BJ (cell line): ENCODE results near the gene AGK. TPM values are rescaled to one million over a fixed set of nuclear protein-coding genes. Genes with fewer than 3 reads are reported as not detected.
A peak's percentile ranks its signal among the peaks of the same experiment; 100 is the strongest.

ENCODE experiments used
- CTCF ChIA-PET: fragments of 350-600 bp; formaldehyde crosslinking; extraction: SDS; loops from one replicate; lab custom pipeline; 2021; ENCODE audit warnings: antibody characterized with exemption, inconsistent platforms; lab: Yijun Ruan, JAX
- POLR2A ChIA-PET: fragments of 300-600 bp; sonication (Branson Sonifier 250); formaldehyde crosslinking; extraction: SDS; loops from one replicate; lab custom pipeline; 2021; ENCODE audit warnings: antibody characterized with exemption; lab: Charles Lee
- DNase-seq: peaks from one replicate; pipeline ENCODE4 v3.0.0-alpha.2; 2011; ENCODE audit warnings: low read depth
- H3K27me3 ChIP-seq: 2 replicates; pipeline ENCODE4 v1.6.0; 2011; ENCODE audit warnings: low read length; ENCODE audit not compliant: control insufficient read depth, insufficient read depth
- H3K36me3 ChIP-seq: 2 replicates; pipeline ENCODE4 v1.5.1; 2011; ENCODE audit warnings: low read length; ENCODE audit not compliant: control insufficient read depth, insufficient read depth
- H3K4me3 ChIP-seq: 2 replicates; pipeline ENCODE4 v1.5.1; 2011; ENCODE audit warnings: low read depth, mild to moderate bottlenecking, control low read depth, low read length
- polyA minus RNA-seq: library from RNA; depleted of rRNA, polyadenylated mRNA; stranded (reverse); fragments of >200 nt; gene quantifications from 2 replicates; pipeline ENCODE4 v1.2.3, GENCODE V29; 2011; rRNA and poly(A)+ RNA removed
- polyA plus RNA-seq: library from polyadenylated mRNA; depleted of rRNA; stranded (reverse); fragments of >200 nt; gene quantifications from 2 replicates; pipeline ENCODE4 v1.2.3, GENCODE V29; 2011; rRNA removed
- TF ChIP-seq, protein P1 (sequence below): IDR thresholded peaks from 2 replicates; pipeline ENCODE4 v1.5.1; 2011; ENCODE audit warnings: low read depth, mild to moderate bottlenecking, control low read depth, inconsistent platforms, low read length, moderate library complexity; ENCODE audit not compliant: insufficient read depth

Gene AGK
- 30.3 and 34.7 TPM in 2 replicates for polyA plus RNA-seq
- polyA minus RNA-seq, result 13.8 and 23.0 TPM in 2 replicates

GRCh38 chr7:141551094-141551781, at the start of gene AGK:
TSS of gene AGK (plus strand) at chr7:141551410. CDS start at chr7:141555467, 4,057 bp downstream.
- peaks cover 3% of the 10 kb centered on the region; the same call in 1 of the 2 replicates for H3K36me3 ChIP-seq
- TF ChIP-seq, protein P1, sequence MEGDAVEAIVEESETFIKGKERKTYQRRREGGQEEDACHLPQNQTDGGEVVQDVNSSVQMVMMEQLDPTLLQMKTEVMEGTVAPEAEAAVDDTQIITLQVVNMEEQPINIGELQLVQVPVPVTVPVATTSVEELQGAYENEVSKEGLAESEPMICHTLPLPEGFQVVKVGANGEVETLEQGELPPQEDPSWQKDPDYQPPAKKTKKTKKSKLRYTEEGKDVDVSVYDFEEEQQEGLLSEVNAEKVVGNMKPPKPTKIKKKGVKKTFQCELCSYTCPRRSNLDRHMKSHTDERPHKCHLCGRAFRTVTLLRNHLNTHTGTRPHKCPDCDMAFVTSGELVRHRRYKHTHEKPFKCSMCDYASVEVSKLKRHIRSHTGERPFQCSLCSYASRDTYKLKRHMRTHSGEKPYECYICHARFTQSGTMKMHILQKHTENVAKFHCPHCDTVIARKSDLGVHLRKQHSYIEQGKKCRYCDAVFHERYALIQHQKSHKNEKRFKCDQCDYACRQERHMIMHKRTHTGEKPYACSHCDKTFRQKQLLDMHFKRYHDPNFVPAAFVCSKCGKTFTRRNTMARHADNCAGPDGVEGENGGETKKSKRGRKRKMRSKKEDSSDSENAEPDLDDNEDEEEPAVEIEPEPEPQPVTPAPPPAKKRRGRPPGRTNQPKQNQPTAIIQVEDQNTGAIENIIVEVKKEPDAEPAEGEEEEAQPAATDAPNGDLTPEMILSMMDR, result no peak
- POLR2A ChIA-PET, result no interaction called here
- DNase-seq, result no peak
- no peaks in the 10 kb centered on the region for H3K27me3 ChIP-seq
- peak within 1 kb of the TSS; percentile 56 for H3K4me3 ChIP-seq
- CTCF ChIA-PET, result interaction anchor here (0.7 to 1.1 kb wide), 2 partner anchors 16 to 18 kb away, joined by 3 read pairs; no protein-coding TSS in a partner anchor

GRCh38 chr7:141501451-141501850, 49.8 kb upstream of the AGK start:
- CTCF ChIA-PET, result no interaction called here
- TF ChIP-seq, protein P1, result no peak
- Histone ChIP-seq H3K36me3 (no peaks in the 10 kb centered on the region), H3K4me3 (no peak overlapping the region), H3K27me3 (no peaks in the 10 kb centered on the region)
- DNase-seq, result no peak
- POLR2A ChIA-PET, result no interaction called here

DNA sequence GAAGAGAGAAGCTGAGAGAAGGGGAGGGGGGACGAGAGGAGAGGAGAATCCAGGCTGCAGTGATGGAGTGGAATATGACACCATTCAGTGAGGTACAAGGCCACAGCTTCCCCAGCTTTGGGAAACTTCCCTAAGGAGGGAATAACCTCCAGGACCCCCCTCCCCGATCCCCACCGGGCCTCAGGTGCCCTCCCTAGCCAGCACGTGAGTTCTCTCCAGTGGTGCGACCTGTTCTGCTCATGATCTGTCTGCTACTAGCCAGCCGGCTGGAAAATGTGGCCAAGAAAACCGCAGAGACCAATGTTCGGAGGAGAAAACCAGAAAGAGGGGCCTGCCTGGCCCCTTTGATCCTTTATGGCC, 39.9 kb upstream of the AGK start:
- POLR2A ChIA-PET, result no interaction called here
- CTCF ChIA-PET, result interaction anchor here (1.2 kb wide), 1 partner anchor 22 kb away, joined by 3 read pairs; no protein-coding TSS in a partner anchor
- TF ChIP-seq, protein P1, result no peak

GRCh38 chr7:141511676-141512396, 39.4 kb upstream of the AGK start:
- DNase-seq, result no peak
- ChIA-PET POLR2A (no interaction called here), CTCF (interaction anchor here (1.2 kb wide), 1 partner anchor 22 kb away, joined by 3 read pairs; no protein-coding TSS in a partner anchor)
- peaks cover 10% of the 10 kb centered on the region for H3K27me3 ChIP-seq
- H3K36me3 ChIP-seq, result no peaks in the 10 kb centered on the region
- TF ChIP-seq, protein P1, result no peak
- no peak overlapping the region for H3K4me3 ChIP-seq

More for the DNA sequence above, 39.9 kb upstream of the AGK start:
- DNase-seq, result no peak
- no peak overlapping the region for H3K4me3 ChIP-seq
- H3K36me3 ChIP-seq, result no peaks in the 10 kb centered on the region
- peaks cover 10% of the 10 kb centered on the region for H3K27me3 ChIP-seq

DNA sequence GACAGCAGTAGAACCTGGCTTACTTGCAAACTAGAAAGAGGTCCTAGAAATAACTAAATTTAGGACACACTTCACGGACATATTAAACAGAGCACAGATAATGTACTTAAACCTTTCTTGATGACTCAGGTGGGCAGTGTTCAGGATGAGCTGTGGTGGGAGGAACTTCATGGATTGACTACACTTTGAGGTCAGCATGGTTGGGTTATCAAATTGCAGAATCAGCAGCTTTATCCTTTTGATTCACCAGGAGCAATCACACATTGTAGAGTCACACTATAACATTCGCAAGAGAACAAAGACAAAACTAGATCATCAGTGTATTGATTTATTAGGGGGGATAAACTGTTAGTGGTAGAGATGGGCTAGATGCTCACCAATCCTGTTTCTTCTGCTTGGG, 38.6 kb upstream of the AGK start:
- no peak for DNase-seq
- TF ChIP-seq, protein P1, result no peak
- Histone ChIP-seq H3K4me3 (no peak overlapping the region), H3K27me3 (peaks cover 10% of the 10 kb centered on the region), H3K36me3 (no peaks in the 10 kb centered on the region)
- POLR2A ChIA-PET, result no interaction called here
- CTCF ChIA-PET, result interaction anchor here (1.2 kb wide), 1 partner anchor 21 kb away, joined by 3 read pairs; no protein-coding TSS in a partner anchor
